NOMO-1 treated with dmso at 0.1 percent for 144 hours (cell line): Measurements from ENCODE around the gene ZYX.
A peak's percentile ranks its signal among the peaks of the same experiment; 100 is the strongest.

Source experiments
- DNase-seq: peaks from one replicate; lab custom pipeline; 2025; ENCODE audit not compliant: unreplicated experiment; lab: John Stamatoyannopoulos, UW

The ZYX gene, protein sequence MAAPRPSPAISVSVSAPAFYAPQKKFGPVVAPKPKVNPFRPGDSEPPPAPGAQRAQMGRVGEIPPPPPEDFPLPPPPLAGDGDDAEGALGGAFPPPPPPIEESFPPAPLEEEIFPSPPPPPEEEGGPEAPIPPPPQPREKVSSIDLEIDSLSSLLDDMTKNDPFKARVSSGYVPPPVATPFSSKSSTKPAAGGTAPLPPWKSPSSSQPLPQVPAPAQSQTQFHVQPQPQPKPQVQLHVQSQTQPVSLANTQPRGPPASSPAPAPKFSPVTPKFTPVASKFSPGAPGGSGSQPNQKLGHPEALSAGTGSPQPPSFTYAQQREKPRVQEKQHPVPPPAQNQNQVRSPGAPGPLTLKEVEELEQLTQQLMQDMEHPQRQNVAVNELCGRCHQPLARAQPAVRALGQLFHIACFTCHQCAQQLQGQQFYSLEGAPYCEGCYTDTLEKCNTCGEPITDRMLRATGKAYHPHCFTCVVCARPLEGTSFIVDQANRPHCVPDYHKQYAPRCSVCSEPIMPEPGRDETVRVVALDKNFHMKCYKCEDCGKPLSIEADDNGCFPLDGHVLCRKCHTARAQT

DNA sequence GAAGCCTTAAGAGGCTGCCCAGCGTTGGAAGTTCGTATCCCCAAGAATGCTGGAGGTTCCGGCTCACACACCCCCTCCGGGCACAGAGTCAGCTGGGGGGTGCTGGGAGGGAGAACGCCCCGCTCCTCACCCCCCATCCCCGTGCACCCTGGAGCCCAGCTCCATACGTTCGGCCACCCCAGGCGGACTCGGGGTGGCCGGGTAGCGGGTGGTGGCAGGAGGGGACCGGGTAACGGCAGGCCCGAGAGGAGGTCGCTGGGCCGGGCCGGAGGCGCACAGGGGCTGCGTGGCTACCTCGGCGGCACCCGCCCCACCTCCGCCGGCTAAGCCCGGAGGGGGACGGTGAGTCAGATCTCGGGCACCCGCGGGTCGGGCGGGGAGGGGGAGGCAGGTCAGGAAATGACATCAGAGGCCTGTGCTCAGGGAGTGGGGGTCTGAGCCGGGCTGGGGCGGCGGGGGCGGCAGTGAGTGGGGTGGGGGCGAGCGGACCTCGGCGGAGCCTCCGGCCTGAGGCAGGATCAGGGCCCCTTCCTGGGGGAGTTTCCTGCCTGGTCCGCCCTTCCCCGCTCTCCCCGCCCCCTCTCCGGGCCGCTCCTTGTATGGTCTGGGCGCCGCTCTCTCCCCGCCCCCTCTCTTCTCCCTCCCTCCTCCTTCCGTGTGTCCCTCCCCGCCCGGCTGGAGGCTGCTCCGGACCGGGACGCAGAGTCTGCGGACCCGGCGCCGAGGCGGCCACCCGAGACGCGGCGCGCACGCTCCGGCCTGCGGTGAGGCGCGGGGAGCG, at the start of gene ZYX:
TSS of gene ZYX (plus strand) at position 700 of the 781 bp plus-strand sequence. CDS start 227 bp downstream, outside the sequence.
- peak; percentile 83 for DNase-seq

DNA sequence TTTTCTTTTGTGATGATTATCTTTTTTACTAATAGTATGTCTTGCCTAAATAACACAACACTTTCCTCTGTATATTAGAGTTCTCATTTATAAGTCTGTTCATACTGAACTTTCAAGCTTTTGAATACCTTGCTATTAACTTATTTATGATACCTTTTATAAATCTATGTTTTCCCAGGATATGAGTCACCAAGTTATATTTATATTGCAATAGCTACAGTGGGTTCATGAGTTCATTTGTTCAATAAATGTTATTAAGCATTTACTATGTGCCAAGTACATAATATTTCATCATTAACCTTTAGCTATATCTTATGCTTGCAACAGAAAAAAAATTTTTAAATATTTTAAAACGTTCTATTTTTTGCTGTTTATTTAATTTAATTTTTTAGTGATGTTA, 46.9 kb upstream of the ZYX start:
- DNase-seq, result no peak

DNA sequence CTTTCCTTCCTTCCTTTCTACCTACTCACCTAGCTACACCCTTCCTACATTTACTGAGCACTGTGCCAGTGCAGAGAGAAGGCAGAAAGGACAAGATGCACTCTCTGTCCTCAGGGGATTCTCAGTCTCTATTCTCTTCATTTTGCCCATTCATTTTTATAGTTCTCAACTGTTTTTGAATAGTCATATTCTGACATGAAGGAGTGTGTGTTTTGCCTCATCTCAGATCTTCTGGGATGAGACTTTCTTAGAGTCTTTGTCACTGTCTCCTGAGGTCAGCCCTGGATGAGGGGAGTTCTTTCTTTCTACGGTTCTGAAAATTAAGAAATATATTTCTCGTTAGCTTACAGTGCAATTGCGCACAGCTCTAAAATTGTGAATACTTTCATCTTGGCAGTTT, 43.9 kb upstream of the ZYX start:
- no peak for DNase-seq

DNA sequence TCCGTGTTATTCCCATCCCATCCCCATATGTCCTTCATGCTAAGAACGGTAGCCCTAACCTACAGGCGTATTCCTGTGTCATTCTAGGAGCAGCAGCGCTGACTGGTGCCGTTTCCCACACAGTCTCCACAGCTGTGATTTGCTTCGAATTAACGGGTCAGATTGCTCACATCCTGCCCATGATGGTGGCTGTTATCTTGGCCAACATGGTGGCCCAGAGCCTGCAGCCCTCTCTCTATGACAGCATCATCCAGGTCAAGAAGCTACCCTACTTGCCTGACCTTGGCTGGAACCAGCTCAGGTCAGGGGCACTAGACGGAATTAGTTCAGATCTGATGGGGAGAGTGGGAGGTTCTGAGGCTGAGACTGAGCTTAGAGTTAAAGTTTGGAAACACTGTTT, 39.3 kb upstream of the ZYX start:
- no peak for DNase-seq

DNA sequence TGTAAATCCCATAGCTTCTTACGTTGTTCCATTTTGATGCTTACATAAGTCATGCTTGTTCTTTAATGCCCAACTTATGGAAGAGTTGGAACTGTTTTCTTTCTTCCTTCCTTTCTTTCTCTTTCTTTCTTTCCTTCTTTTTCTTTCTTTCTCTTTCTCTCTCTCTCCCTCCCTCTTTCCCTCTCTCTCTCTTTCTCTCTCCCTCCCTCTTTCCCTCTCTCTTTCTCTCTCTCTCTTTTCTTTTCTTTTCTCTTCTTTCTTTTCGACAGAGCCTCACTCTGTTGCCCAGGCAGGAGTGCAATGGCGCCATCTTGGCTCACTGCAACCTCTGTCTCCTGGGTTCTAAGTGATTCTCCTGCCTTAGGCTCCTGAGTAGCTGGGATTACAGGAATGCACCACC, 37.5 kb upstream of the ZYX start:
- DNase-seq, result no peak

DNA sequence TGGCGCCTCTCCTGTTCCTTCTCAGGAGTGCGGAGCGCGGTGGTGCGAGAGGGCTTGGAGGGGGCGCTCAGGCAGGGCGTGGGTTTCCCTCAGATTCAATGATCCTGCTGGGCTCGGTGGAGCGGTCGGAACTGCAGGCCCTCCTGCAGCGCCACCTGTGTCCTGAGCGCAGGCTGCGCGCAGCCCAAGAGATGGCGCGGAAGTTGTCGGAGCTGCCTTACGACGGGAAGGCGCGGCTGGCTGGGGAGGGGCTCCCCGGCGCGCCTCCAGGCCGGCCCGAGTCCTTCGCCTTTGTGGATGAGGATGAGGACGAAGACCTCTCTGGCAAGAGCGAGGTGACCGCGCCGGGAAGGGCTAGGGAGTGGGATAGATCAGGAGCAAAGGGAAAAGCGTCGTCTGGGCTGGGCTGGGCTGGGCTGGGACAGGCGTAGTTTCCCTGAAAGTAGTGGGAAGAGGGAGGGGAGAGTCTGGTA, 35.7 kb upstream of the ZYX start:
- DNase-seq, result peak; percentile 46

DNA sequence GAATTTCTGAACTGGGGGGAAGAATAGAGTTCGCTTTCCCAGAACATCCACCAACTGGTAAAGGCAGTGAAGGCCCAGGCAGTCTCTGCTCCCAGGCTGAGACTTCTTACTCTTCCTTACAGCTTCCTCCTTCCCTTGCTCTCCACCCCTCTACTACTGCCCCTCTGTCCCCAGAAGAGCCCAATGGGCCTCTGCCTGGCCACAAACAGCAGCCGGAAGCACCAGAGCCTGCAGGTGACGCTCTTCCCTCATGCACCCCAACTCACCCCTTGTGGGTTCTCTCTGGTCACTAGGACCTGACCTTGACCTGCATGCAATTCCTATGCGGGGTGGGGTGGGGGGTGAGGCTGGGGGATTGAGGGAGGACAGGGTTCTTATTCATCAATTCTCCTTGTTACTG, 35.1 kb upstream of the ZYX start:
- peak; percentile 13 for DNase-seq

DNA sequence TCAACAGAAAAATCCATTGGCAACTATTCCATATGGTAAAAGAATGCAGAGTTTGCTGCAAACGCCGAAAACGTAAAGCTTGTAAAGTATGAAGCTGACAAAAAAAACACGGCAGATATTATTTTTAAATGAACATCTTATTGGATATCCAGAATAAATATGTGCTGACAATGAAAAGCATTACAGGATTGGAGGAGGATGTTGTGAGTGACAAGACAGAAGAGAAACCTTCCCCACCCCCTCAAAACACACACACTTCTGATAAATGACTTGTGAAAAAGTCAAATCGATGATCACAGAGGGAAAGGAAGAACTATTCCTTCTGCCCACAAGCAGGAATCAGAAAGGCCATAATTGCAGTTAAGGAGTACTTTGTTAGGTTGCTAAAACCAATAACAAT, 33.2 kb upstream of the ZYX start:
- no peak for DNase-seq

DNA sequence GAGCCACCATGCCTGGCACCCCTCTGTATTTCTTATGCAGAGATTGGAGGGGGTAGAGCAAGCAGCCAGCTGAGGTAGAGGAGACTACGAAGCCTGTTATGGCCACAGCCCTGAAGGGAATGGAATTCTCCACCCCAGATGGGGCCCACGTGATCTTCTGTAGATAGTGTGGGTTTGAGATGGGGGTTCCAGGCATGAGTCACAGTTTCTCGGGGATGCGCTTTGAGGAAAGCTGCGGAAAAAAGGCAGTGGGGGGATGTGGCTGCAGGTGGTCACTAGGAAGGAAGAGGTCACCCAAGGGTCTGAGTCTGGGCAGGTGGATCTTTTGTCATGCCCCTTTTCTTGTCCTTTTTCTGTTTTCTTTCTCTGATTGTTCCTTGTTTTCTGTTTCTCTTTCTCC, 30.1 kb upstream of the ZYX start:
- no peak for DNase-seq

DNA sequence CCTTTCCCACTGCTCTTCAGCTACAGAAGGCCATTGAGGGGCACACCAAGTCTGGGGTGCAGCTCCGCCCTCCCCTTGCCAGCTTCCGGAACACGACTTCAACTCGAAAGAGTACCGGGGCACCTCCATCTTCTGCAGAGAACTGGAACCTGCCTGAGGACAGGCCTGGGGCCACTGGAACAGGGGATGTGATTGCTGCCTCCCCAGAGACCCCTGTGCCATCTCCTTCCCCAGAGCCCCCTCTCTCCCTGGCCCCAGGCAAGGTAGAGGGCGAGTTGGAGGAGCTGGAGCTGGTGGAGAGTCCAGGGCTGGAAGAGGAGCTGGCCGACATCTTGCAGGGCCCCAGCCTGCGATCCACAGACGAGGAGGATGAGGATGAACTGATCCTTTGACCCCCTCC, 29.6 kb upstream of the ZYX start:
- no peak for DNase-seq

DNA sequence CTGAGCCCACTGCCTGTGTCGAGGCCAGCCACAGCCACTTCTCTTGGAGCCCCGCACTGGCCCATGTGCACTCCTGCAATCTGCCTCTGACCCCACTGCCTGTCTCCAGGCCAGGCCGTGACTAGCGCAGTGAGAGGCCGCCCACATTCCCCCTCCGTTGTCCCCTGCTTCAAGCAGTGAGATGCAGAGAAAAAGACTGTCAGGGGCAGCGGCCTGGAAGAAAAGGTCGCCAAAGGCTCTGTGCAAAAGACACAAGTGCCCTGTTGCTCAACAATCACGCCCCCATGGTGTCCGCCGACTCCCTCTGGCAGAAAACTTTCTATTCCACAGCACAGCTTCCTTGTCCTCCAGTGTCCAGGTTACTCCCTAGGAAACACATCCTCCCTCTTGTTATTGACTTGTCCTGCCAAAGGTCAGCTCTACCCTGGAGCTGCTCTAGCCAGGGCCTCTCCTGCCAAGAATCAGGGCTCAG, 28.6 kb upstream of the ZYX start:
- DNase-seq, result no peak

DNA sequence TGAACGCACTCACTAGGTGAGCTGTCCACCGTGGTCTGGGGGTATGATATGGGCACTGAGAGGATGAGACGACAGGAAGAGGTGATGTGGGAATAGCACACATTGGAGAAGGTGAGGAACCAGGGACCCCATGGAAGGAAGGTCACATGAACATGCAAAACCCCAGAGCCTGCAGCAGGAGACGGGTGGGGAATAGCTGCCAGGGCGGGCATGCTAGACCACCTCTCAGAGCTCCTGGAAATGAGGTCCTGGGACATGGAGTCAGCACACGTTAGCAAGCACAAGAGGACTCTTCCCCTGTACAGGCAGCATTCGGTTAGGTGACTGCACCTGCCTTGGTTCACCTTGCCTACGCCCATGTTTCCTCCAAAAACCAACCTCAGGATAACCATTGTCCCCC, 26.8 kb upstream of the ZYX start:
- no peak for DNase-seq

DNA sequence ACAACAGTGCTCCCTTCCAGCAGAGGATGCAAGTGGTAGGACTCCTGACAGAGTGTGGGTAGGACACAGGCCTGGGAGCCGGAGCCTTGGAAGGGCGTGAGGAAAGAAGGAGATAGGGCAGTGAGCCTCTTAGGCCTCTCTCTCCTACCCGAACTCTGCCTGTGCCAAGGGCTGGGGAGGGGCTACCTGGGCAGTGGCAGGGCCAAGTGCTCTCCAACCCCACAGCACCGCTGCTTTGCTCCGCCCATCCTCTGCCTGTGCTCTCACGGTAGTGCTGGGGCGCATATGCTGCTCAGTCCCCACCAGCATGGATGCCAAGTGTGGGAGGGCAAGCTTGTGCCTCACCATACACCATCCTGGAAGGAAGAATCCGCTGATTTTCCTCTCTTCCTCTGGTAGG, 26.2 kb upstream of the ZYX start:
- no peak for DNase-seq

DNA sequence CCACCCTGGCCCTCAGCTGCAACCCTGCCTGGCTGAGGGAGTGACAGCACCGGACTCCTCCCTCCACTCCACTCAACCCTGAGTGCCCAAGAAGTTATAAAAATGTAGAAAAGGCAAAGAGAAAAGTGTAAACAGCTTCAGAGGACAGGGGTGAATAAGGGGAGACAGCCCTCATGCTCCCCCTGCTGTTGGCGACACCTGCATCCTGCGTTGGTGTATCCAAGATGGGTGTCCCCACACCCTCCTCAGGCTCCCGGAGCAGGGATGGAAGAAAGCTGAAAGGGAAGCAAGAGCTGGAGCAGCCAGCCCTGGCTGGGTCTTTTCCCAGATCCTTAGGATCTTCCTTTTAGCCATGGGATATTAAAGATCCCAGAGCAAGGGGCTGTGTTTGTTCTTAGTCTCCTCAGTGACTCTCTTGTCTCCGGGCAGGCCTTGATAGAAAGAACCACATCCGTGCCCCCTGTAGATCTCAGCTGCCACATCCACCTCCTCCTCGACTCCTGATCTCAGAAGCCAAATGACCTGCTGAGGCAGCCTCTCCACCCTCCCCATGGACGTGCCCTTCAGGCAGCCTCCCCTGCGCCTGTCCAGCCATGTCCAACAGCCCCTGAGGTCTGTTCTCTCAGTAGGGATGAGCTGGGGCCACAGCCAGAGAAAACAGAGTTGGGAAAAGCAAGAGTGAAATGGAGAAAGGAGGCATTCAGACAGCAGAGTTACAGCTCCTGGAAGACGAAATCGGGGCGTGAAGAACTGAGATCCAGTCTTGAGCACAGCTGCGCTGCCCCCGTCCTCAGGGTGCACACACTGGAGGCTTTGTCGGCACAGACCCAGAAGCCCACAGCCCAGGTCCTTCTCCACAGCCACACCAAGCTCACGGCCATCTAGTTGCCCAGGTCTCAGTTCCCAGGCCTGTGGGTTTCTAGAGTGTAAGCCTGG, 25.4 kb upstream of the ZYX start:
- no peak for DNase-seq

DNA sequence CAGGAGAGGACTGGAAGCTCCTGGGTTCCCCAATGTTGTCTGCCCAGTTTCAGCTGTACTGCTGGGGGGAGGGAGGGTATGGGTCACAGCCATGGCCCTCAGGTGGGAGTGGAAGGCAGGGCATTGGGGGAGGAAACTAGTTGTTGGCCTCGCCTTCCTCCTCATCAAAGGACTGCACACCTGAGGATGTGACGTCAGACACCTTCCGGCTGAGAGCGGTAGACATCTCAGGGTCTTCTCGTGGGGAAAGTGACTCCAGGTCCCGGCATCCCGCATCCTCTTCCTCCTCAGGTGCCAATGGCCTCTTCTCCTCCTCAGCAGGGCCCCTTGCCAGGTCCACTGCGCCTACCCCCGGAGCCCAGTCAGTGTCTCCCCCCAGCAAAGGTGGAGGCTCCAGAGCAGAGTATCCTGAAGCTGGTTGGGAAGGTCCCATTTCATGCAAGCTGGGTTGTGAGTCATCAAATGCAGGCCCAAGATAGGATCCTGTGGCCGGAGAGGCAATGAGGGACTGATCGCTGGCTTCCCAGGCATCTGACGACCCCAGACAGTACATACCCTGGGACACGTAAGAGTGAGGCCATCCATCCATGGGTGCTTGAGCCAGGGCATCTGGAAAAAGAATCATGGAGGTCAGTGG, 24.6 kb upstream of the ZYX start:
- no peak for DNase-seq

DNA sequence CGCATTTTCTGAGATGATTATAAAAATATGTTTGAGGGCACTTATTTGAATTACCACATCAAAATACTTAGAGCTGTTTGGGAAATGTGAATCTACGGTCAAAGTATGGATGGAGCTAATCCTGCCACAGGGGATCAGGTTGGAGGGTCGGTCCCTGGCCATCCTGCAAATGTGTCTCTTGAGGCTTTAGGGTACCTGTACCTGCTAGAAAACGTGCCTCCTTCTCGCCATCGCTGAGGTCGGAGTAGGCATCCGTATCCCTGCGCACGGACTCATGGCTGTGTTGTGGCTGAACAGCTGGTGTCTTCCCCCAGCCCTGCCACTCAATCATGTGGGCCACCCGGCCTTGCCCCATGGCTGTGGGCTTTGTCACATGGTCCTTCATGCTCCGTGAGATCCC, 22.5 kb upstream of the ZYX start:
- DNase-seq, result no peak

DNA sequence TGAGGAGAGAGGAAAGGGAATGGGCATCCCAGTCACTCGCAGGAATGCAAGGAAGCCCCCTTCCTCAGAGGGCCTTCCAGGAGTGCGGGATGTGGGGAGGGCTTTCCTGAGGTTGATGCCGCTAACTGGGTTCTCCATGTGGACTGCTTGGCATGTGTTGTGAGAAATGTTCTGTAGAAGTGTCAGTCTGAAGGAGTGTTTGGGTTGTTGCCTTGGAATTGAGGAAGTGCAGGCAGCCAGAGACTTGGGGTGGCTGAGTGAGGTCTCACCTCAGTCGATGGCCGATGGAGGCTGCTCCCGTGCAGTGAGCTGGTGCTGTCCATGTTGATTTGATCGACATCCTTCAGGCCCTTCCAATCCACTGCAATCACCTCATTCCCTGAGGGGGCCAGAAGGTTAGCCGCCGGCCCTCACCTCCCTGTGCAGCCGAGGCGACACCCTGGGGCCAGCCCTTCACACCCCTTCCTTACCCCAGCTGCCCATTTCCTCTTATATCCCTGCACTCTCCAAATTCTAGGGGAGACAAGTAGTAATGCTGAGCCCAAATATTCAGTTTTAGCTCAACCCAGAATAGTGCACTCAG, 21.3 kb upstream of the ZYX start:
- no peak for DNase-seq

DNA sequence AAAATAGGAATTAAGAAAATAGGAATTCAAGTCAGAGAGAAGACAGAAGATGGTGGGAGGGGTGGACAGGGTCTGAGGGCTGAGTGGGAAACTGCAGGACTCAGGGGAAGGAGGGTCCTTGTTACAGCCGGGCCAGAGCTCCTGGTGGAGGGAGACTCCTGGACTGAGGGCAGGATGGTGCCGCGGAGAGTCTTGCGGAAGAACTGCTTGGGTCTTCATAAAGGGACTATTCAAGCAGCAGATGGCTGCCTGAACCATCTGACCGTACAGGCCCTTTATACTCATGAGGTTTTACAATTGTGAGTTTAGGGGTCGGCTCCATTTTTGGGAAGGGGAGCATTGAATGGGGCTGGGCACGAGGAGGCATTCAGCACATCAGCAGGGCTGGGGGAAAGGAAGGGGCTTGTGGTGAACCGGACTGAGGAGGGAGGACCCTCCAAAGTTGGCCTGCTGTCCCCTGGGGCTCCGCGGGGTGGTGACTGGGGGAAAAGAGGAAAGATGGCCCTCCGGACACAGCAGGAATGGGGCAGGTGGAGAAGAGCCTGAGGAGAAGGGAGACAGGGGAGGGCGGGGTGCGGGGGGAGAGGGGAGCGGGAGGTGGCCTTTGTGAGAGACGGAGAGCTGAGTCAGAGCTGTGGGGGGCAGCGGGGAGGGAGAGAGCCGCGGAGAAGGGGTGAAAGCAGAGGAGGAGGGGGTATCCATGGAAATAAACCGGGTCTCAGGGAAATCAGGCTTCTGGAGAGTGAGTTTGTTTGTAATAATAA, 20.2 kb upstream of the ZYX start:
- no peak for DNase-seq

DNA sequence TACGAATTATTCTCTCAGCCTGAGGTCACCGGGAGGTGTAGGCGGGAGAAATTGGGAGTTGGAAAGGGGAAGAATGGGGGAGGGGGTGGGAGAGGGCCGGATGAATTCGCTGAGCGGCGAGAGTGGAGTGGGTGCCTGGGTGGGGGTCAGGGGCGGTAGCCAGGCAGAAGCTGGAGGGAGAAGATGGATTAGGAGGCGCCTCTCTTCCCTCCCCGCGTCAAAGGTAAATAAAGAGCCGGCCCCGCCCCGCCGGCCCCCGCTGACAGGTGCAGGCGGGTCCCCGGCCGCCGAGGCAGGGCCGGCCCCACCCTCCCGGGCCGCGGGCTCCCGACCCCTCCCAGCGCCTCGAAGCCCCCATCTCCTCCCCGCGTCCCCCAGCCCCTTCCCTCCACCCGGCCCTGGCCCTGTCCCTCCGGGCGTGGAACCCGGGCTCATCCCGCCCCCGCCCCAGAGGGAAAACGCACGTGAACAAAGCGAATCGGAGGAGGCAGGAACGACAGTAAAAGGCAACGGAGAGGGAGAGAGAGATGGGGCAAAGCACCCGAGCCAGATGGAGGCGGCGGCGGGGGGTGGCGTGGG, 19.5 kb upstream of the ZYX start:
- no peak for DNase-seq
